Skin of body (tissue), 2 donors: ENCODE results near the gene MSS51. TPM values are rescaled to one million over a fixed set of nuclear protein-coding genes. Genes with fewer than 3 reads are reported as not detected.
"Not testable (repeated sequence)": the region's sequence is repeated elsewhere in the genome, so short reads cannot be mapped to it uniquely, and the experiment has no call there.

ENCODE experiments used
- DNase-seq: peaks from one replicate; lab custom pipeline; 2025; lab: John Stamatoyannopoulos, UW
- total RNA-seq: library from RNA; depleted of rRNA; stranded (reverse); fragments of >200 nt; gene quantifications from one replicate; pipeline ENCODE4 v1.2.3, GENCODE V29; 2014

MSS51 gene
- total RNA-seq, 1 donor from 2014 or later, result 9.1 TPM

- peak; percentile 8 for DNase-seq
Observed at GRCh38 chr10:73414230-73414945, 19.0 kb downstream of the MSS51 start.

- peak; percentile 85 for DNase-seq
Observed at GRCh38 chr10:73413528-73414229, 19.7 kb downstream of the MSS51 start, which contains the start of gene ANXA7. Gene ANXA7 (minus strand): TSS chr10:73414058. CDS start chr10:73400856, 13,202 bp downstream.

- peak; percentile 57 for DNase-seq
Observed at GRCh38 chr10:73413108-73413527, 20.2 kb downstream of the MSS51 start.

GRCh38 chr10:73410897-73411296, 22.5 kb downstream of the MSS51 start:
- no peak for DNase-seq

GRCh38 chr10:73408978-73409521, 24.3 kb downstream of the MSS51 start:
- no peak for DNase-seq

- DNase-seq, result no peak
Observed at GRCh38 chr10:73408061-73408460, 25.3 kb downstream of the MSS51 start.

- DNase-seq, result no peak
Observed at GRCh38 chr10:73407495-73407894, 25.9 kb downstream of the MSS51 start.

GRCh38 chr10:73406846-73407245, 26.5 kb downstream of the MSS51 start:
- DNase-seq, result no peak

GRCh38 chr10:73405556-73405955, 27.8 kb downstream of the MSS51 start:
- DNase-seq, result no peak

GRCh38 chr10:73404690-73405089, 28.7 kb downstream of the MSS51 start:
- no peak for DNase-seq

- DNase-seq, result no peak
Observed at GRCh38 chr10:73401636-73402035, 31.7 kb downstream of the MSS51 start.

- DNase-seq, result no peak
Observed at GRCh38 chr10:73399063-73399462, 34.3 kb downstream of the MSS51 start.

GRCh38 chr10:73398024-73398423, 35.3 kb downstream of the MSS51 start:
- no peak for DNase-seq

- not testable (repeated sequence) for DNase-seq
Observed at GRCh38 chr10:73394325-73394724, 39.0 kb downstream of the MSS51 start.

GRCh38 chr10:73388228-73388627, 45.1 kb downstream of the MSS51 start:
- no peak for DNase-seq

GRCh38 chr10:73386583-73386982, 46.8 kb downstream of the MSS51 start:
- no peak for DNase-seq

GRCh38 chr10:73379064-73379748, 54.2 kb downstream of the MSS51 start:
- DNase-seq, result no peak

GRCh38 chr10:73376679-73377078, 56.7 kb downstream of the MSS51 start:
- no peak for DNase-seq
